H1 (cell line): ENCODE measurements around the gene ARID1B. TPM values are rescaled to one million over a fixed set of nuclear protein-coding genes. Genes with fewer than 3 reads are reported as not detected.

ENCODE experiments used
- CTCF ChIA-PET: fragments of 300-600 bp; sonication (Branson Sonifier 250); formaldehyde crosslinking; loops from one replicate; lab custom pipeline; 2021; ENCODE audit not compliant: partially characterized antibody; lab: Charles Lee
- POLR2A ChIA-PET: fragments of 300-600 bp; sonication (Branson Sonifier 250); formaldehyde crosslinking; loops from one replicate; lab custom pipeline; 2021; ENCODE audit warnings: inconsistent platforms; ENCODE audit not compliant: partially characterized antibody; lab: Charles Lee
- DNase-seq, 2 experiments: peaks; one replicate each; pipeline versions ENCODE4 v3.0.0 to v3.0.0-alpha.2; 2010 to 2022; ENCODE audit warnings: low spot score in 2 of 2, low read depth in 1 of 2, mixed read lengths in 1 of 2
- FAIRE-seq: peaks from 2 replicates; lab custom pipeline; 2011; peaks lifted over from hg19 to GRCh38; lab: Jason Lieb, UNC
- H2AFZ ChIP-seq: 2 replicates; pipeline ENCODE4 v1.8.1; 2012; ENCODE audit warnings: low read length, inconsistent platforms
- H2AK5ac ChIP-seq: 2 replicates; pipeline ENCODE4 v1.6.1; 2013; ENCODE audit warnings: low read depth, low read length
- H2BK120ac ChIP-seq: replicated peaks from 2 replicates; pipeline ENCODE3; 2013; ENCODE audit warnings: low read depth, low read length, inconsistent platforms
- H2BK12ac ChIP-seq: 2 replicates; pipeline ENCODE4 v1.6.1; 2013; ENCODE audit warnings: low read depth, low read length
- H2BK15ac ChIP-seq: 2 replicates; pipeline ENCODE4 v1.6.1; 2013; ENCODE audit warnings: low read length
- H2BK20ac ChIP-seq: 2 replicates; pipeline ENCODE4 v1.6.1; 2013; ENCODE audit warnings: low read length
- H2BK5ac ChIP-seq: 2 replicates; pipeline ENCODE4 v1.6.1; 2013; ENCODE audit warnings: low read depth, low read length
- H3K14ac ChIP-seq: 2 replicates; pipeline ENCODE4 v1.6.1; 2013; ENCODE audit warnings: inconsistent platforms; ENCODE audit not compliant: insufficient read length
- H3K18ac ChIP-seq: 2 replicates; pipeline ENCODE4 v1.6.1; 2013; ENCODE audit warnings: low read length; ENCODE audit errors: extremely low read depth
- H3K23ac ChIP-seq: 2 replicates; pipeline ENCODE4 v1.6.1; 2013; ENCODE audit warnings: inconsistent platforms; ENCODE audit not compliant: insufficient read length
- H3K23me2 ChIP-seq: 2 replicates; pipeline ENCODE4 v1.6.1; 2013; ENCODE audit warnings: low read depth, low read length
- H3K27ac ChIP-seq: 2 replicates; pipeline ENCODE4 v1.6.1; 2011; ENCODE audit warnings: low read depth, low read length, inconsistent platforms
- H3K27me3 ChIP-seq, 4 experiments: replicated peaks in 1 of 4; 1 replicate in 1 of 4; 2 replicates in 3 of 4; pipeline versions ENCODE4 v1.6.1 to v1.8.1; 2011 to 2013; ENCODE audit warnings: low read length in 3 of 4, mild to moderate bottlenecking in 3 of 4, inconsistent platforms in 2 of 4, mixed read lengths in 2 of 4, moderate library complexity in 1 of 4; ENCODE audit not compliant: control insufficient read depth in 3 of 4, insufficient read depth in 3 of 4; ENCODE audit errors: extremely low read depth in 1 of 4
- H3K36me3 ChIP-seq, 4 experiments: 2 replicates each; pipeline versions ENCODE4 v1.6.1 to v1.8.1; 2011 to 2013; ENCODE audit warnings: mild to moderate bottlenecking in 4 of 4, low read length in 3 of 4, moderate library complexity in 2 of 4, control low read depth in 1 of 4, inconsistent platforms in 1 of 4; ENCODE audit not compliant: insufficient read depth in 4 of 4, control insufficient read depth in 2 of 4
- H3K4ac ChIP-seq: replicated peaks from 2 replicates; pipeline ENCODE3; 2013; ENCODE audit warnings: low read length, low read depth, mixed read lengths, inconsistent platforms; ENCODE audit not compliant: insufficient read length
- H3K4me1 ChIP-seq, 4 experiments: replicated peaks in 1 of 4; 1 replicate in 1 of 4; 2 replicates in 3 of 4; pipeline versions ENCODE4 v1.6.1 to v1.8.1; 2011 to 2013; ENCODE audit warnings: low read length in 3 of 4, inconsistent platforms in 2 of 4, mixed read lengths in 1 of 4; ENCODE audit not compliant: insufficient read depth in 4 of 4, control insufficient read depth in 3 of 4
- H3K4me2 ChIP-seq, 2 experiments: 2 replicates each; pipeline versions ENCODE4 v1.6.1 to v1.8.1; 2011 to 2013; ENCODE audit warnings: low read depth in 2 of 2, low read length in 2 of 2, control low read depth in 1 of 2, inconsistent platforms in 1 of 2, mild to moderate bottlenecking in 1 of 2; ENCODE audit not compliant: insufficient read depth in 1 of 2
- H3K4me3 ChIP-seq, 4 experiments: fragments of 200-600, 300-600 bp in 1 of 4; sonication (generic), shearing (Covaris generic), sonication (Bioruptor Twin) in 1 of 4; 2 replicates each; pipeline versions ENCODE4 v1.5.1 to v1.8.1; 2011 to 2016; ENCODE audit warnings: low read length in 4 of 4, low read depth in 3 of 4, control low read depth in 2 of 4, inconsistent platforms in 2 of 4, mild to moderate bottlenecking in 2 of 4, mixed read lengths in 1 of 4, moderate library complexity in 1 of 4; ENCODE audit not compliant: insufficient read depth in 2 of 4; ENCODE audit errors: extremely low read depth in 1 of 4
- H3K56ac ChIP-seq: replicated peaks from 2 replicates; pipeline ENCODE3; 2013; ENCODE audit warnings: low read depth, mild to moderate bottlenecking, mixed read lengths, low read length, inconsistent platforms; ENCODE audit not compliant: insufficient read length
- H3K79me1 ChIP-seq: 2 replicates; pipeline ENCODE4 v1.6.1; 2013; ENCODE audit warnings: low read depth, low read length, control low read depth
- H3K79me2 ChIP-seq, 2 experiments: 2 replicates each; pipeline versions ENCODE4 v1.6.1 to v1.8.1; 2012 to 2013; ENCODE audit warnings: low read length in 2 of 2, mild to moderate bottlenecking in 2 of 2, inconsistent platforms in 1 of 2; ENCODE audit not compliant: insufficient read depth in 2 of 2, control insufficient read depth in 1 of 2
- H3K9ac ChIP-seq, 4 experiments: replicated peaks in 1 of 4; 1 replicate in 1 of 4; 2 replicates in 3 of 4; pipeline versions ENCODE4 v1.6.1 to v1.8.1; 2011 to 2013; ENCODE audit warnings: low read depth in 3 of 4, low read length in 3 of 4, control low read depth in 2 of 4, mild to moderate bottlenecking in 2 of 4, moderate library complexity in 2 of 4, inconsistent platforms in 1 of 4; ENCODE audit errors: extremely low read depth in 1 of 4
- H3K9me3 ChIP-seq, 2 experiments: 2 replicates each; pipeline versions ENCODE4 v1.6.1 to v1.8.1; 2012 to 2013; ENCODE audit warnings: mild to moderate bottlenecking in 2 of 2, moderate library complexity in 2 of 2, control low read depth in 1 of 2, inconsistent platforms in 1 of 2, low read depth in 1 of 2, low read length in 1 of 2, mixed read lengths in 1 of 2; ENCODE audit not compliant: insufficient read depth in 2 of 2
- H4K20me1 ChIP-seq, 2 experiments: replicated peaks in 1 of 2; 2 replicates each; pipeline versions ENCODE3 to v1.8.1; 2011 to 2013; ENCODE audit warnings: inconsistent platforms in 2 of 2, low read length in 2 of 2, mild to moderate bottlenecking in 1 of 2; ENCODE audit not compliant: insufficient read depth in 2 of 2, control insufficient read depth in 1 of 2
- H4K5ac ChIP-seq: 2 replicates; pipeline ENCODE4 v1.6.1; 2013; ENCODE audit warnings: low read length, low read depth, mixed read lengths, inconsistent platforms; ENCODE audit not compliant: insufficient read length
- H4K8ac ChIP-seq: 2 replicates; pipeline ENCODE4 v1.8.0; 2013; ENCODE audit warnings: mild to moderate bottlenecking, moderate library complexity, low read length, inconsistent platforms; ENCODE audit not compliant: insufficient read depth; ENCODE audit errors: extremely low read depth
- H4K91ac ChIP-seq: replicated peaks from 2 replicates; pipeline ENCODE3; 2013; ENCODE audit warnings: low read length, mixed read lengths, inconsistent platforms; ENCODE audit not compliant: insufficient read length
- CBX5 ChIP-seq: fragments of 300-800, 300-1000 bp; sonication (generic); IDR thresholded peaks from 2 replicates; pipeline ENCODE4 v1.7.1; 2016; ENCODE audit warnings: antibody characterized with exemption, low read length, low read depth
- EZH2 ChIP-seq: fragments of 200-600 bp; sonication (generic); IDR thresholded peaks from 2 replicates; pipeline ENCODE4 v1.7.1; 2012; ENCODE audit warnings: low read depth, mild to moderate bottlenecking, moderate library complexity, low read length, inconsistent platforms; ENCODE audit not compliant: severe bottlenecking
- MAX ChIP-seq: IDR thresholded peaks from 2 replicates; pipeline ENCODE4 v1.6.1; 2012; ENCODE audit warnings: inconsistent platforms
- RAD21 ChIP-seq, 2 experiments: IDR thresholded peaks in 1 of 2; conservative IDR thresholded peaks in 1 of 2; 2 replicates each; pipeline ENCODE4 v1.6.1; 2011; ENCODE audit warnings: low read depth in 2 of 2, low read length in 2 of 2, improper control_type of control experiment in 1 of 2, inconsistent platforms in 1 of 2, mild to moderate bottlenecking in 1 of 2, moderate library complexity in 1 of 2
- TAF1 ChIP-seq: IDR thresholded peaks from 2 replicates; pipeline ENCODE4 v1.6.1; 2011; ENCODE audit warnings: mild to moderate bottlenecking, low read depth, low read length
- TAF7 ChIP-seq: optimal IDR thresholded peaks from 2 replicates; pipeline ENCODE3; 2011; ENCODE audit warnings: low read depth, mild to moderate bottlenecking, inconsistent platforms, low read length, moderate library complexity, borderline replicate concordance
- WGBS, 2 experiments: shearing (Covaris generic) in 1 of 2; methylation state at CpG; one replicate each; pipeline versions ENCODE4 v1.1.6 to v1.1.7; 2013 to 2015; ENCODE audit warnings: low lambda C conversion rate in 2 of 2, mixed read lengths in 2 of 2, inconsistent platforms in 1 of 2, low coverage in 1 of 2, missing lambda C conversion rate in 1 of 2; ENCODE audit not compliant: insufficient replicate concordance in 2 of 2, insufficient coverage in 1 of 2, insufficient read length in 1 of 2; ENCODE audit errors: extremely low coverage in 1 of 2, missing lambda C conversion rate in 1 of 2; 5-methylcytosine and 5-hydroxymethylcytosine counted together
- polyA plus RNA-seq, 7 experiments: library from polyadenylated mRNA; depleted of rRNA in 3 of 7; stranded (reverse) in 5 of 7; unstranded in 2 of 7; fragments of >200 nt in 5 of 7; fragments of 200-250 nt in 2 of 7; gene quantifications; 1 replicate in 5 of 7; 2 replicates in 1 of 7; 4 replicates in 1 of 7; pipeline versions ENCODE4 v1.2.1 to v1.2.3, GENCODE V29; 2011 to 2013; ENCODE audit warnings: missing spikeins in 2 of 7, mixed read lengths in 2 of 7
- total RNA-seq: library from RNA; stranded (reverse); fragmentation: NEBNext Ultra II Directional; extraction: Animal tissue kit (Norgen Biotek cat#: 25700); gene quantifications from 2 replicates; pipeline ENCODE4 v1.2.1, GENCODE V29; 2021

The ARID1B gene
- total and polyA plus RNA-seq, 2 of the 8 experiments (the other 6 are each of a cell fraction or from before 2014, with no cell fraction given), result 24.3 to 70.3 TPM

GRCh38 chr6:157104803-157105202 lies 327.6 kb downstream of the ARID1B start:
- Histone ChIP-seq H3K27me3 (no peaks in the 10 kb centered on the region), H2AK5ac (no peak overlapping the region), H3K56ac (no peak overlapping the region), H3K36me3 (no peaks in the 10 kb centered on the region), H2AFZ (no peak overlapping the region), H4K20me1 (no peaks in the 10 kb centered on the region), H2BK12ac (no peak overlapping the region), H3K4me1 (no peaks in the 10 kb centered on the region), H3K4me2 (no peak overlapping the region), H3K9me3 (no peaks in the 10 kb centered on the region), H3K14ac (no peak overlapping the region), H3K4me3 (no peak overlapping the region), H3K23me2 (no peaks in the 10 kb centered on the region), H3K79me2 (0 out of 4 replicates have a peak, but pooled peaks cover 0 to 3% of the 10 kb centered on the region in 2 experiments), H3K18ac (no peak overlapping the region)
- CTCF ChIA-PET, result interaction anchor here (1.0 kb wide), 1 partner anchor 405 kb away, joined by 3 read pairs; no protein-coding TSS in a partner anchor
- whole genome bisulfite sequencing, 2 experiments, result 96% methylated on average over 1 of the region's 1 CpG; no CpG with 5 or more reads in 1 of the 2 experiments
- FAIRE-seq, result no peak
- TF ChIP-seq CBX5 (no peak), TAF1 (no peak), EZH2 (no peak), RAD21 (IDR thresholded peaks at IDR 0.05 in 1 of 2, conservative IDR thresholded peaks at IDR 0.05 in 1 of 2; ENCODE audit: low read depth in 2 of 2, low read length in 2 of 2) (no peak), MAX (no peak), TAF7 (no peak)
- TF ChIP-seq, all 59 proteins: peak for 0
- DNase-seq, result no peak
- Histone ChIP-seq H4K91ac (no peak overlapping the region), H2BK120ac (no peak overlapping the region), H4K8ac (no peak overlapping the region), H3K9ac (no peak overlapping the region), H3K4ac (no peak overlapping the region), H2BK5ac (no peak overlapping the region), H4K5ac (no peak overlapping the region), H3K27ac (no peak overlapping the region), H2BK20ac (no peak overlapping the region), H3K79me1 (no peaks in the 10 kb centered on the region), H2BK15ac (no peak overlapping the region), H3K23ac (no peak overlapping the region)
- POLR2A ChIA-PET, result interaction anchor here (0.7 kb wide), 1 partner anchor 50 kb away, joined by 3 read pairs; no protein-coding TSS in a partner anchor
